Endothelial cell of umbilical vein (primary cell): ENCODE measurements around the gene SERPINA6. TPM values are rescaled to one million over a fixed set of nuclear protein-coding genes. Genes with fewer than 3 reads are reported as not detected.

ENCODE experiments used
- BruUV-seq: library from RNA; stranded (reverse); fragments of 400-500 nt; replicated peaks from 2 replicates; lab custom pipeline; 2021; lab: Mats Ljungman, UMichigan
- CTCF ChIA-PET: fragments of 300-600, 350-600 bp; sonication (Branson Sonifier 250); formaldehyde crosslinking; loops from one replicate; lab custom pipeline; 2021; ENCODE audit warnings: antibody characterized with exemption, inconsistent platforms; lab: Charles Lee
- POLR2A ChIA-PET: fragments of 300-600, 350-600 bp; sonication (Branson Sonifier 250); formaldehyde crosslinking; loops from one replicate; lab custom pipeline; 2021; ENCODE audit warnings: antibody characterized with exemption, inconsistent platforms; lab: Charles Lee
- DNase-seq: peaks from one replicate; pipeline ENCODE4 v3.0.0-alpha.2; 2011; ENCODE audit warnings: low read depth, low spot score
- FAIRE-seq: peaks from 2 replicates; lab custom pipeline; 2011; peaks lifted over from hg19 to GRCh38; lab: Jason Lieb, UNC
- H2AFZ ChIP-seq: 2 replicates; pipeline ENCODE4 v1.6.0; 2012; ENCODE audit warnings: low read depth, low read length, control low read depth, inconsistent platforms
- H3K27ac ChIP-seq: 2 replicates; pipeline ENCODE4 v1.5.1; 2011; ENCODE audit warnings: low read depth, mild to moderate bottlenecking, control low read depth, low read length, moderate library complexity; ENCODE audit not compliant: insufficient read depth
- H3K27me3 ChIP-seq, 2 experiments: 2 replicates each; pipeline versions ENCODE4 v1.6.0 to v1.6.1; 2011; ENCODE audit warnings: low read length in 2 of 2, mixed read lengths in 1 of 2; ENCODE audit not compliant: control insufficient read depth in 2 of 2, insufficient read depth in 2 of 2
- H3K36me3 ChIP-seq, 2 experiments: 2 replicates in 1 of 2; 3 replicates in 1 of 2; pipeline ENCODE4 v1.5.1; 2011; ENCODE audit warnings: low read length in 2 of 2, mild to moderate bottlenecking in 1 of 2, moderate library complexity in 1 of 2; ENCODE audit not compliant: control insufficient read depth in 2 of 2, insufficient read depth in 2 of 2; ENCODE audit errors: extremely low read depth in 1 of 2
- H3K4me1 ChIP-seq: 3 replicates; pipeline ENCODE4 v1.5.1; 2011; ENCODE audit warnings: mild to moderate bottlenecking, low read length; ENCODE audit not compliant: control insufficient read depth, insufficient read depth; ENCODE audit errors: extremely low read depth
- H3K4me2 ChIP-seq: 2 replicates; pipeline ENCODE4 v1.6.1; 2011; ENCODE audit warnings: low read length, control low read depth, mixed read lengths; ENCODE audit not compliant: insufficient read depth
- H3K4me3 ChIP-seq, 3 experiments: fragments of 200-600 bp in 1 of 3; sonication (generic), shearing (Covaris generic) in 1 of 3; replicated peaks in 1 of 3; 2 replicates each; pipeline ENCODE4 v1.5.1; 2011 to 2016; ENCODE audit warnings: control low read depth in 3 of 3, low read length in 3 of 3, mild to moderate bottlenecking in 2 of 3, inconsistent platforms in 1 of 3, low read depth in 1 of 3, moderate library complexity in 1 of 3; ENCODE audit not compliant: insufficient read depth in 1 of 3
- H3K79me2 ChIP-seq: 2 replicates; pipeline ENCODE4 v1.6.0; 2012; ENCODE audit warnings: low read length, inconsistent platforms; ENCODE audit not compliant: control insufficient read depth, insufficient read depth
- H3K9ac ChIP-seq: replicated peaks from 2 replicates; pipeline ENCODE3; 2011; ENCODE audit warnings: low read length, control low read depth; ENCODE audit not compliant: insufficient read depth; ENCODE audit errors: extremely low read depth
- H3K9me1 ChIP-seq: replicated peaks from 3 replicates; pipeline ENCODE4 v1.6.0; 2011; ENCODE audit warnings: mild to moderate bottlenecking, low read length; ENCODE audit not compliant: control insufficient read depth, insufficient read depth; ENCODE audit errors: extremely low read depth
- H3K9me3 ChIP-seq: replicated peaks from 2 replicates; pipeline ENCODE4 v1.5.1; 2012; ENCODE audit warnings: low read length, inconsistent platforms; ENCODE audit not compliant: control insufficient read depth, insufficient read depth
- H4K20me1 ChIP-seq: replicated peaks from 2 replicates; pipeline ENCODE3; 2011; ENCODE audit warnings: mild to moderate bottlenecking, low read length; ENCODE audit not compliant: control insufficient read depth, insufficient read depth; ENCODE audit errors: extremely low read depth
- CTCF ChIP-seq, 2 donors: IDR thresholded peaks; 1 replicate in 1 of 2; 2 replicates in 1 of 2; pipeline ENCODE4 v1.5.1; 2011; ENCODE audit warnings: low read length in 2 of 2, mild to moderate bottlenecking in 2 of 2, moderate library complexity in 2 of 2, control low read depth in 1 of 2, inconsistent platforms in 1 of 2, low read depth in 1 of 2; ENCODE audit not compliant: insufficient read depth in 1 of 2; ENCODE audit errors: extremely low read depth in 1 of 2
- EZH2 ChIP-seq: IDR thresholded peaks from 2 replicates; pipeline ENCODE4 v1.6.1; 2012; ENCODE audit warnings: borderline replicate concordance, low read depth, mild to moderate bottlenecking, moderate library complexity, low read length, inconsistent platforms; ENCODE audit not compliant: severe bottlenecking
- FOS ChIP-seq: IDR thresholded peaks from 2 replicates; pipeline ENCODE4 v1.6.1; 2011; ENCODE audit warnings: mild to moderate bottlenecking, low read length, moderate library complexity, borderline replicate concordance; ENCODE audit not compliant: insufficient read depth
- GATA2 ChIP-seq: IDR thresholded peaks from 2 replicates; pipeline ENCODE4 v1.7.0; 2011; ENCODE audit warnings: low read depth, mild to moderate bottlenecking, moderate library complexity, mixed read lengths, low read length; ENCODE audit not compliant: insufficient read length, insufficient read depth
- JUN ChIP-seq: IDR thresholded peaks from 2 replicates; pipeline ENCODE4 v1.6.1; 2011; ENCODE audit warnings: borderline replicate concordance, low read depth; ENCODE audit not compliant: insufficient read length, insufficient read depth
- MAX ChIP-seq: IDR thresholded peaks from 2 replicates; pipeline ENCODE4 v1.6.1; 2011; ENCODE audit not compliant: insufficient read depth, insufficient read length
- MYC ChIP-seq: IDR thresholded peaks from one replicate; pipeline ENCODE4 v1.6.1; 2011; ENCODE audit warnings: mild to moderate bottlenecking, low read depth, low read length
- POLR2A ChIP-seq: IDR thresholded peaks from 2 replicates; pipeline ENCODE4 v1.6.1; 2012; ENCODE audit warnings: low read depth, mild to moderate bottlenecking, control low read depth, low read length
- POLR2AphosphoS5 ChIP-seq: IDR thresholded peaks from 2 replicates; pipeline ENCODE4 v1.6.1; 2012; ENCODE audit warnings: low read depth, mild to moderate bottlenecking, control low read depth, low read length, moderate library complexity; ENCODE audit not compliant: insufficient read depth
- dilution Hi-C: fragments of 300-500 bp; cut with MboI; formaldehyde crosslinking; loops from one replicate; pipeline ENCODE4 v1.15.0; 2019; ENCODE audit warnings: low sequenced_read_pairs; ENCODE audit not compliant: extremely low pct_ligation_motif_present
- intact Hi-C: fragments of 100-400 bp; cut with micrococcal nuclease; formaldehyde crosslinking; loops from one replicate; pipeline ENCODE4 v1.10.0; 2022
- polyA plus RNA-seq, 4 experiments: library from polyadenylated mRNA; depleted of rRNA in 3 of 4; stranded (reverse) in 3 of 4; unstranded in 1 of 4; fragments of >200 nt; gene quantifications; 2 replicates each; pipeline versions ENCODE4 v1.2.1 to v1.2.3, GENCODE V29; 2011 to 2012; ENCODE audit warnings: missing spikeins in 1 of 4
- total RNA-seq: library from RNA; stranded (reverse); gene quantifications from 2 replicates; pipeline ENCODE4 v1.2.3, GENCODE V29; 2021

SERPINA6 gene
- total and polyA plus RNA-seq, 2 donors (not counting 3 experiments of a cell fraction or from before 2014, with no cell fraction given): not detected

- Histone ChIP-seq H3K9me3 (no peaks in the 10 kb centered on the region), H3K27me3 (no peaks in the 10 kb centered on the region), H3K4me1 (no peaks in the 10 kb centered on the region), H3K27ac (no peak overlapping the region), H3K9ac (no peak overlapping the region), H3K9me1 (no peaks in the 10 kb centered on the region), H3K4me2 (no peak overlapping the region), H3K4me3 (no peak overlapping the region), H3K79me2 (no peaks in the 10 kb centered on the region), H2AFZ (no peak overlapping the region), H3K36me3 (no peaks in the 10 kb centered on the region), H4K20me1 (no peaks in the 10 kb centered on the region)
- TF ChIP-seq POLR2A (no peak), EZH2 (no peak), FOS (no peak), JUN (no peak), CTCF (IDR thresholded peaks at IDR 0.05; ENCODE audit: extremely low read depth in 1 of 2, insufficient read depth in 1 of 2, low read depth in 1 of 2, low read length in 2 of 2) (no peak), MYC (no peak), POLR2AphosphoS5 (no peak), GATA2 (no peak), MAX (no peak)
- dilution Hi-C loops: no loop called here
- DNase-seq (no peak), FAIRE-seq (no peak)
- intact Hi-C loops: no loop called here
- CTCF ChIA-PET: no interaction called here
- no TSS peak for BruUV-seq
- POLR2A ChIA-PET: no interaction called here
Measured at GRCh38 chr14:94364037-94364436, 40.9 kb upstream of the SERPINA6 start.
